GM12878 (cell line): ENCODE results near the gene NFATC3. TPM values are rescaled to one million over a fixed set of nuclear protein-coding genes. Genes with fewer than 3 reads are reported as not detected.

ENCODE experiments used
- ATAC-seq: fragments of 200-7000 bp; cut with Tn5 transposase; 3 replicates; pipeline ENCODE4 v1.9.1; 2020; ENCODE audit warnings: mild to moderate bottlenecking, moderate library complexity
- BruUV-seq: library from RNA; stranded (reverse); fragments of 400-500 nt; replicated peaks from 2 replicates; lab custom pipeline; 2021; lab: Mats Ljungman, UMichigan
- CTCF ChIA-PET: fragments of 300-600 bp; sonication (Branson Sonifier 250); formaldehyde crosslinking; extraction: SDS; loops from one replicate; lab custom pipeline; 2021; ENCODE audit warnings: inconsistent platforms; lab: Yijun Ruan, JAX
- POLR2A ChIA-PET: fragments of 350-600 bp; formaldehyde crosslinking; extraction: SDS; loops from one replicate; lab custom pipeline; 2021; ENCODE audit warnings: inconsistent platforms; lab: Charles Lee
- RAD21 ChIA-PET: fragments of 300-600 bp; sonication (Branson Sonifier 250); formaldehyde crosslinking; loops from one replicate; lab custom pipeline; 2023; ENCODE audit warnings: antibody characterized with exemption; ENCODE audit not compliant: unreplicated experiment; lab: Charles Lee
- SMC1A ChIA-PET: fragments of 300-600 bp; sonication (Branson Sonifier 250); formaldehyde crosslinking; loops from one replicate; lab custom pipeline; 2023; ENCODE audit not compliant: unreplicated experiment, uncharacterized antibody; lab: Charles Lee
- DNase-seq: peaks from one replicate; pipeline ENCODE4 v3.0.0-alpha.2; 2011; ENCODE audit warnings: low read depth, low spot score
- FAIRE-seq: peaks from 3 replicates; lab custom pipeline; 2011; peaks lifted over from hg19 to GRCh38; lab: Jason Lieb, UNC
- H2AFZ ChIP-seq: 2 replicates; pipeline ENCODE4 v1.6.0; 2011; ENCODE audit warnings: low read depth, low read length, control low read depth; ENCODE audit not compliant: control insufficient read depth
- H3K27ac ChIP-seq: 2 replicates; pipeline ENCODE4 v1.5.1; 2011; ENCODE audit warnings: control low read depth; ENCODE audit not compliant: control insufficient read depth, insufficient read depth
- H3K27me3 ChIP-seq, 2 experiments: replicated peaks in 1 of 2; 2 replicates each; pipeline versions ENCODE4 v1.6.0 to v1.6.1; 2011; ENCODE audit warnings: low read length in 1 of 2; ENCODE audit not compliant: control insufficient read depth in 2 of 2, insufficient read depth in 2 of 2
- H3K36me3 ChIP-seq, 2 experiments: 2 replicates each; pipeline ENCODE4 v1.5.1; 2011; ENCODE audit warnings: low read length in 1 of 2; ENCODE audit not compliant: control insufficient read depth in 2 of 2, insufficient read depth in 2 of 2
- H3K4me1 ChIP-seq: 2 replicates; pipeline ENCODE4 v1.6.1; 2011; ENCODE audit warnings: mild to moderate bottlenecking, low read length, moderate library complexity, mixed read lengths; ENCODE audit not compliant: control insufficient read depth, insufficient read depth
- H3K4me2 ChIP-seq: 2 replicates; pipeline ENCODE4 v1.6.0; 2011; ENCODE audit warnings: control low read depth; ENCODE audit not compliant: control insufficient read depth, insufficient read depth
- H3K4me3 ChIP-seq: fragments of 200-600 bp; sonication (generic); 2 replicates; pipeline ENCODE4 v1.5.1; 2016
- H3K79me2 ChIP-seq: 2 replicates; pipeline ENCODE4 v1.6.0; 2011; ENCODE audit warnings: low read length; ENCODE audit not compliant: control insufficient read depth, insufficient read depth
- H3K9ac ChIP-seq: 2 replicates; pipeline ENCODE4 v1.8.0; 2011; ENCODE audit warnings: low read length, control low read depth, mixed read lengths; ENCODE audit not compliant: control insufficient read depth, insufficient read depth
- H3K9me3 ChIP-seq: replicated peaks from 3 replicates; pipeline ENCODE4 v1.5.1; 2011; ENCODE audit warnings: mild to moderate bottlenecking, low read length; ENCODE audit not compliant: control insufficient read depth, insufficient read depth
- H4K20me1 ChIP-seq: 2 replicates; pipeline ENCODE4 v1.6.0; 2011; ENCODE audit not compliant: control insufficient read depth, insufficient read depth
- BACH1 ChIP-seq: fragments of 450-650 bp; IDR thresholded peaks from 2 replicates; pipeline ENCODE4 v1.6.1; 2017; ENCODE audit warnings: mild to moderate bottlenecking, borderline replicate concordance
- CBFB ChIP-seq: IDR thresholded peaks from 2 replicates; pipeline ENCODE4 v1.6.1; 2016; ENCODE audit warnings: antibody characterized with exemption, low read depth
- CHD4 ChIP-seq: fragments of 200-600 bp; sonication (generic); IDR thresholded peaks from 2 replicates; pipeline ENCODE4 v1.6.1; 2016; ENCODE audit warnings: mild to moderate bottlenecking
- FOXM1 ChIP-seq: IDR thresholded peaks from 2 replicates; pipeline ENCODE4 v1.6.1; 2012; ENCODE audit warnings: low read depth, mild to moderate bottlenecking, inconsistent platforms, low read length, moderate library complexity
- IRF5 ChIP-seq: fragments of 450-650 bp; IDR thresholded peaks from 2 replicates; pipeline ENCODE4 v1.6.1; 2017; ENCODE audit warnings: borderline replicate concordance
- PRDM15 ChIP-seq: fragments of 450-650 bp; formaldehyde crosslinking; IDR thresholded peaks from 2 replicates; pipeline ENCODE4 v1.4.0; 2020; ENCODE audit warnings: mild to moderate bottlenecking, moderate library complexity
- in situ Hi-C: fragments of 300-500 bp; cut with MboI; formaldehyde crosslinking; loops from 9 replicates; pipeline ENCODE4 v1.14.3; 2018; ENCODE audit warnings: mixed read lengths
- intact Hi-C: fragments of 100-400 bp; cut with micrococcal nuclease; formaldehyde crosslinking; loops from one replicate; pipeline ENCODE4 v1.14.2; 2022; ENCODE audit not compliant: unreplicated experiment
- polyA plus RNA-seq, 11 experiments: library from polyadenylated mRNA; depleted of rRNA in 4 of 11; unstranded in 6 of 11; stranded (reverse) in 5 of 11; fragments of >200 nt; fragmentation: Nextera tagmentation in 4 of 11; fragmentation: Illumina TruSeq in 1 of 11; extraction: Ambion mirVana in 4 of 11; extraction: Trizol in 1 of 11; gene quantifications; 1 replicate in 1 of 11; 2 replicates in 10 of 11; pipeline versions ENCODE4 v1.2.1 to v1.2.3, GENCODE V29; 2011 to 2016; ENCODE audit warnings: inconsistent platforms in 2 of 11, missing spikeins in 2 of 11, low read depth in 1 of 11
- total RNA-seq, 4 experiments: library from RNA; depleted of rRNA in 3 of 4; stranded (reverse); fragments of >200 nt in 3 of 4; fragmentation: Illumina TruSeq in 1 of 4; extraction: Trizol in 1 of 4; gene quantifications; 2 replicates each; pipeline versions ENCODE4 v1.2.1 to v1.2.3, GENCODE V29; 2013 to 2021

The NFATC3 gene
- total and polyA plus RNA-seq, 10 of the 15 experiments (the other 5 are each of a cell fraction or from before 2014, with no cell fraction given) = 4.2 to 37.6 (median 24.9) TPM

GRCh38 chr16:68149596-68149995 is 64.4 kb downstream of the NFATC3 start:
- intact Hi-C loops (no loop called here), in situ Hi-C loops (no loop called here)
- H3K4me2 ChIP-seq = no peak overlapping the region
- no TSS peak for BruUV-seq
- no peaks in the 10 kb centered on the region for H4K20me1 ChIP-seq
- H3K9ac ChIP-seq = no peak overlapping the region
- no peak overlapping the region for H2AFZ ChIP-seq
- SMC1A ChIA-PET = interaction anchor here (0.6 to 2.2 kb wide), 4 partner anchors 10 to 52 kb away, joined by 3 to 7 read pairs (median 3); no protein-coding TSS in a partner anchor
- H3K4me3 ChIP-seq = no peak overlapping the region
- POLR2A ChIA-PET = no interaction called here
- H3K9me3 ChIP-seq = no peaks in the 10 kb centered on the region
- FAIRE-seq = no peak
- no peak for DNase-seq
- RAD21 ChIA-PET = interaction anchor here (1.2 kb wide), 1 partner anchor 30 kb away, joined by 3 read pairs; no protein-coding TSS in a partner anchor
- peaks cover 0 to 3% of the 10 kb centered on the region in 2 experiments; a peak in 2 of 4 replicates for H3K36me3 ChIP-seq
- CTCF ChIA-PET = no interaction called here
- no peaks in the 10 kb centered on the region for H3K79me2 ChIP-seq
- TF ChIP-seq FOXM1 = no peak
- TF ChIP-seq IRF5 = no peak
- TF ChIP-seq PRDM15 (CRISPR knock-in tag) = no peak
- TF ChIP-seq CBFB = no peak
- no peak for TF ChIP-seq BACH1
- no peak for TF ChIP-seq CHD4
- TF ChIP-seq, all 136 proteins: peak for 0
- H3K27ac ChIP-seq = no peak overlapping the region
- no peaks in the 10 kb centered on the region for H3K27me3 ChIP-seq
- no peaks in the 10 kb centered on the region for H3K4me1 ChIP-seq
- no peak for ATAC-seq
